SK-N-SH (cell line): Measurements from ENCODE around the gene RNF19B. TPM values are rescaled to one million over a fixed set of nuclear protein-coding genes. Genes with fewer than 3 reads are reported as not detected.

Experiments used
- CTCF ChIA-PET: fragments of 300-600, 350-600 bp; formaldehyde crosslinking; extraction: SDS; loops from one replicate; lab custom pipeline; 2021; lab: Yijun Ruan, JAX
- POLR2A ChIA-PET: fragments of 350-600 bp; sonication (Branson Sonifier 250); formaldehyde crosslinking; extraction: SDS; loops from one replicate; lab custom pipeline; 2020; ENCODE audit warnings: antibody characterized with exemption, inconsistent platforms; lab: Yijun Ruan, JAX
- DNase-seq: peaks from one replicate; pipeline ENCODE4 v3.0.0; 2012
- H2AFZ ChIP-seq: fragments of 200-600 bp; sonication (generic); 2 replicates; pipeline ENCODE4 v1.8.1; 2016; ENCODE audit warnings: antibody characterized with exemption, mild to moderate bottlenecking, low read depth
- H3F3A ChIP-seq: fragments of 200-600 bp; sonication (generic); replicated peaks from 2 replicates; pipeline ENCODE3; 2016; ENCODE audit warnings: antibody characterized with exemption, mild to moderate bottlenecking; ENCODE audit not compliant: insufficient read depth
- H3K27ac ChIP-seq, 2 experiments: fragments of 200-500 bp in 1 of 2; fragments of 200-600 bp in 1 of 2; sonication (Bioruptor generic) in 1 of 2; sonication (generic), shearing (Covaris generic) in 1 of 2; 2 replicates each; pipeline versions ENCODE4 v1.5.1 to v1.6.1; 2014 to 2016; ENCODE audit warnings: low read depth in 2 of 2, inconsistent platforms in 1 of 2, low read length in 1 of 2, mild to moderate bottlenecking in 1 of 2, mixed read lengths in 1 of 2
- H3K27me3 ChIP-seq: fragments of 200-600 bp; sonication (generic), shearing (Covaris generic); 2 replicates; pipeline ENCODE4 v1.6.1; 2016; ENCODE audit warnings: mixed run types; ENCODE audit not compliant: insufficient read depth
- H3K36me3 ChIP-seq, 2 experiments: fragments of 200-500 bp in 1 of 2; fragments of 200-600 bp in 1 of 2; sonication (Bioruptor generic) in 1 of 2; sonication (generic) in 1 of 2; replicated peaks in 1 of 2; 2 replicates each; pipeline versions ENCODE3 to v1.5.1; 2014 to 2016; ENCODE audit warnings: low read length in 1 of 2, mild to moderate bottlenecking in 1 of 2; ENCODE audit not compliant: insufficient read depth in 2 of 2, control insufficient read depth in 1 of 2
- H3K4me1 ChIP-seq, 2 experiments: fragments of 200-500 bp in 1 of 2; fragments of 200-600 bp in 1 of 2; sonication (Bioruptor generic) in 1 of 2; sonication (generic), shearing (Covaris generic) in 1 of 2; 2 replicates each; pipeline versions ENCODE4 v1.5.1 to v1.6.1; 2014 to 2016; ENCODE audit warnings: low read depth in 1 of 2, low read length in 1 of 2, mixed run types in 1 of 2; ENCODE audit not compliant: insufficient read depth in 2 of 2, control insufficient read depth in 1 of 2
- H3K4me2 ChIP-seq: fragments of 200-600 bp; sonication (generic), shearing (Covaris generic); 2 replicates; pipeline ENCODE4 v1.6.1; 2017; ENCODE audit warnings: mixed run types
- H3K4me3 ChIP-seq, 2 experiments: fragments of 200-500 bp in 1 of 2; fragments of 200-600 bp in 1 of 2; sonication (Bioruptor generic) in 1 of 2; sonication (generic), shearing (Covaris generic) in 1 of 2; 2 replicates each; pipeline versions ENCODE4 v1.5.1 to v1.8.1; 2014 to 2016; ENCODE audit warnings: low read depth in 2 of 2, inconsistent platforms in 1 of 2, low read length in 1 of 2, mild to moderate bottlenecking in 1 of 2, mixed read lengths in 1 of 2, moderate library complexity in 1 of 2
- H3K79me2 ChIP-seq: fragments of 200-600 bp; sonication (generic); 2 replicates; pipeline ENCODE4 v1.8.1; 2017; ENCODE audit warnings: mild to moderate bottlenecking; ENCODE audit not compliant: insufficient read depth
- H3K9ac ChIP-seq: fragments of 200-600 bp; sonication (generic); 2 replicates; pipeline ENCODE4 v1.6.1; 2017; ENCODE audit warnings: mixed run types
- H3K9me2 ChIP-seq: fragments of 200-600 bp; sonication (generic); 2 replicates; pipeline ENCODE4 v1.6.1; 2017; ENCODE audit warnings: mixed run types
- H3K9me3 ChIP-seq: fragments of 200-600 bp; sonication (generic); 2 replicates; pipeline ENCODE4 v1.6.1; 2017; ENCODE audit warnings: mixed run types, mild to moderate bottlenecking, moderate library complexity
- H4K20me1 ChIP-seq: fragments of 200-600 bp; sonication (generic); 2 replicates; pipeline ENCODE4 v1.6.1; 2017; ENCODE audit warnings: mild to moderate bottlenecking, mixed run types; ENCODE audit not compliant: insufficient read depth
- CTCF ChIP-seq: fragments of 200-600 bp; sonication (generic); IDR thresholded peaks from 2 replicates; pipeline ENCODE4 v1.6.1; 2017; ENCODE audit warnings: antibody characterized with exemption, mild to moderate bottlenecking, moderate library complexity
- ELF1 ChIP-seq: IDR thresholded peaks from 2 replicates; pipeline ENCODE4 v1.4.0; 2012
- EP300 ChIP-seq, 2 experiments: IDR thresholded peaks; 2 replicates each; pipeline versions ENCODE4 v1.4.0 to v1.6.1; 2012; ENCODE audit warnings: borderline replicate concordance in 1 of 2, low read depth in 1 of 2, low read length in 1 of 2
- FOXM1 ChIP-seq: IDR thresholded peaks from 2 replicates; pipeline ENCODE4 v1.4.0; 2012; ENCODE audit warnings: low read depth, mild to moderate bottlenecking
- MXI1 ChIP-seq: IDR thresholded peaks from 2 replicates; pipeline ENCODE4 v1.6.1; 2012; ENCODE audit warnings: mild to moderate bottlenecking, low read depth, low read length, improper control_type of control experiment
- NRF1 ChIP-seq: IDR thresholded peaks from 2 replicates; pipeline ENCODE4 v1.6.1; 2012; ENCODE audit warnings: low read depth, mild to moderate bottlenecking, low read length
- RAD21 ChIP-seq: IDR thresholded peaks from 2 replicates; pipeline ENCODE4 v1.6.1; 2012; ENCODE audit warnings: mild to moderate bottlenecking, low read length
- RXRA ChIP-seq: IDR thresholded peaks from 2 replicates; pipeline ENCODE4 v1.4.0; 2012; ENCODE audit warnings: low read depth, mild to moderate bottlenecking, borderline replicate concordance
- SIN3A ChIP-seq: IDR thresholded peaks from 2 replicates; pipeline ENCODE4 v1.6.1; 2012; ENCODE audit warnings: low read depth, mild to moderate bottlenecking, low read length, moderate library complexity, borderline replicate concordance
- TAF1 ChIP-seq: IDR thresholded peaks from 2 replicates; pipeline ENCODE4 v1.6.1; 2012; ENCODE audit warnings: low read depth, mild to moderate bottlenecking, low read length, moderate library complexity, borderline replicate concordance
- TEAD4 ChIP-seq: IDR thresholded peaks from 2 replicates; pipeline ENCODE4 v1.4.0; 2012; ENCODE audit warnings: mild to moderate bottlenecking, borderline replicate concordance; ENCODE audit not compliant: insufficient read depth
- ZBTB33 ChIP-seq: IDR thresholded peaks from 2 replicates; pipeline ENCODE4 v1.4.0; 2012; ENCODE audit warnings: low read depth, borderline replicate concordance
- WGBS: methylation state at CpG from one replicate; pipeline ENCODE4 v1.1.6; 2017; ENCODE audit warnings: low lambda C conversion rate; 5-methylcytosine and 5-hydroxymethylcytosine counted together
- polyA plus RNA-seq, 3 experiments: library from polyadenylated mRNA; depleted of rRNA; stranded (reverse); fragments of >200 nt; gene quantifications; 2 replicates each; pipeline ENCODE4 v1.2.3, GENCODE V29; 2012
- TF ChIP-seq, protein P1 (sequence below): IDR thresholded peaks from 2 replicates; pipeline ENCODE4 v1.6.1; 2012; ENCODE audit warnings: mild to moderate bottlenecking, low read depth, low read length, moderate library complexity
- TF ChIP-seq, protein P2 (sequence below): IDR thresholded peaks from 2 replicates; pipeline ENCODE4; 2012
- TF ChIP-seq, protein P3 (sequence below): fragments of 150-350 bp; IDR thresholded peaks from 2 replicates; pipeline ENCODE4 v1.6.1; 2017; ENCODE audit warnings: antibody characterized with exemption, low read length, low read depth, borderline replicate concordance

RNF19B gene
- polyA plus RNA-seq, 1 of the 3 experiments (the other 2 are of a cell fraction): 20.1 TPM

GRCh38 chr1:32917521-32917920 is 47.1 kb downstream of the RNF19B start (continued):
- no peak for TF ChIP-seq ZBTB33
- TF ChIP-seq MXI1: no peak
- no peak for TF ChIP-seq TAF1
- no peak for TF ChIP-seq RAD21
- TF ChIP-seq SIN3A: no peak
- no peak for TF ChIP-seq FOXM1

DNA sequence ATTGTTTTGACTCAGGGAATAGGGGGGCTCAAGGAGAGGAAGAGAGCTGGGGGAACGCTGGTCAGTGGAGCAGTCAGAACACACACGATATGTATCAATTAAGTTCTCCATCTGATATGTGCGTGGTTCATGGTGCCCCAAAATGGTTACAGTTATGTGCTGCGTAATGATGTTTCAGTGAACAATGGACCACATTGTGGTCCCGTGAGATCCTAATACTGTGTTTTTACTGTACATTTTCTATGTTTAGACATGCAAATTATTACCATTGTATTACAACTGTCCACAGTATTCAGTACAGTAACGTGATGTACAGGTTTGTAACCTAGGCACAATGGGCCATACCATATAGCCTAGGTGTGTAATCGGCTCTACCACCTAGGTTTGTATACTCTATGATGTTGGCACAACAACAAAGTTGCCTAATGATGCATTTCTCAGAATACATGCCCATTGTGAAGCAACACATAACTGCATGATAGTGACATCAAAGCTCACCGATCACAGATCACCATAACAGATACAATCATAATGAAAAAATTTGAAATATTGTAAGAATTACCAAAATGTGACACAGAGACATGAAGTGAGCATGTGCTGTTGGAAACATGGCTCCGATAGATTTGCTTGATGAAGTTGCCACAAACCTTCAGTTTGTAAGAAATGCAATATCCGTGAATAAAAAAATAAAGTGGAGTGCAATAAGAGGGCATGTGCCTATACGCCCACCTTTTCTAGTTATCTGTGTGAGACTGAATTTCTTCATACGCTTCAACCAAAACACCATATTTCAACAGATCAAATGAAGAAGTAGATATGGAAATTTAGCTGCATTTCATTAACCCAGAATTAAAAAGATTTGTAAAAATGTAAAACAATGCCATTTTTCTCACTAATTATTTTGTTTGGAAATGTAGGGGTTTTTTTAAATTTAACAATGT is 48.6 kb downstream of the RNF19B start:
- no peak overlapping the region for H3K4me3 ChIP-seq
- no peak overlapping the region for H2AFZ ChIP-seq
- H3K27me3 ChIP-seq: no peaks in the 10 kb centered on the region
- H3K36me3 ChIP-seq: no peaks in the 10 kb centered on the region
- ChIA-PET CTCF (interaction anchor here (1.4 to 2.3 kb wide), 3 partner anchors 17 to 170 kb away, joined by 4 to 9 read pairs (median 7); no protein-coding TSS in a partner anchor), POLR2A (no interaction called here)
- H4K20me1 ChIP-seq: no peaks in the 10 kb centered on the region
- no peak overlapping the region for H3K27ac ChIP-seq
- no peak overlapping the region for H3K4me2 ChIP-seq
- H3F3A ChIP-seq: peaks cover 7% of the 10 kb centered on the region
- H3K79me2 ChIP-seq: no peaks in the 10 kb centered on the region
- TF ChIP-seq EP300 (IDR thresholded peaks at IDR 0.05; ENCODE audit: borderline replicate concordance in 1 of 2, low read depth in 1 of 2, low read length in 1 of 2) (no peak), ZBTB33 (no peak), TEAD4 (no peak), ELF1 (no peak), RAD21 (no peak), RXRA (no peak), CTCF (no peak), MXI1 (no peak), NRF1 (no peak)
- TF ChIP-seq, protein P1, sequence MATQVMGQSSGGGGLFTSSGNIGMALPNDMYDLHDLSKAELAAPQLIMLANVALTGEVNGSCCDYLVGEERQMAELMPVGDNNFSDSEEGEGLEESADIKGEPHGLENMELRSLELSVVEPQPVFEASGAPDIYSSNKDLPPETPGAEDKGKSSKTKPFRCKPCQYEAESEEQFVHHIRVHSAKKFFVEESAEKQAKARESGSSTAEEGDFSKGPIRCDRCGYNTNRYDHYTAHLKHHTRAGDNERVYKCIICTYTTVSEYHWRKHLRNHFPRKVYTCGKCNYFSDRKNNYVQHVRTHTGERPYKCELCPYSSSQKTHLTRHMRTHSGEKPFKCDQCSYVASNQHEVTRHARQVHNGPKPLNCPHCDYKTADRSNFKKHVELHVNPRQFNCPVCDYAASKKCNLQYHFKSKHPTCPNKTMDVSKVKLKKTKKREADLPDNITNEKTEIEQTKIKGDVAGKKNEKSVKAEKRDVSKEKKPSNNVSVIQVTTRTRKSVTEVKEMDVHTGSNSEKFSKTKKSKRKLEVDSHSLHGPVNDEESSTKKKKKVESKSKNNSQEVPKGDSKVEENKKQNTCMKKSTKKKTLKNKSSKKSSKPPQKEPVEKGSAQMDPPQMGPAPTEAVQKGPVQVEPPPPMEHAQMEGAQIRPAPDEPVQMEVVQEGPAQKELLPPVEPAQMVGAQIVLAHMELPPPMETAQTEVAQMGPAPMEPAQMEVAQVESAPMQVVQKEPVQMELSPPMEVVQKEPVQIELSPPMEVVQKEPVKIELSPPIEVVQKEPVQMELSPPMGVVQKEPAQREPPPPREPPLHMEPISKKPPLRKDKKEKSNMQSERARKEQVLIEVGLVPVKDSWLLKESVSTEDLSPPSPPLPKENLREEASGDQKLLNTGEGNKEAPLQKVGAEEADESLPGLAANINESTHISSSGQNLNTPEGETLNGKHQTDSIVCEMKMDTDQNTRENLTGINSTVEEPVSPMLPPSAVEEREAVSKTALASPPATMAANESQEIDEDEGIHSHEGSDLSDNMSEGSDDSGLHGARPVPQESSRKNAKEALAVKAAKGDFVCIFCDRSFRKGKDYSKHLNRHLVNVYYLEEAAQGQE: no peak
- TF ChIP-seq, protein P2, sequence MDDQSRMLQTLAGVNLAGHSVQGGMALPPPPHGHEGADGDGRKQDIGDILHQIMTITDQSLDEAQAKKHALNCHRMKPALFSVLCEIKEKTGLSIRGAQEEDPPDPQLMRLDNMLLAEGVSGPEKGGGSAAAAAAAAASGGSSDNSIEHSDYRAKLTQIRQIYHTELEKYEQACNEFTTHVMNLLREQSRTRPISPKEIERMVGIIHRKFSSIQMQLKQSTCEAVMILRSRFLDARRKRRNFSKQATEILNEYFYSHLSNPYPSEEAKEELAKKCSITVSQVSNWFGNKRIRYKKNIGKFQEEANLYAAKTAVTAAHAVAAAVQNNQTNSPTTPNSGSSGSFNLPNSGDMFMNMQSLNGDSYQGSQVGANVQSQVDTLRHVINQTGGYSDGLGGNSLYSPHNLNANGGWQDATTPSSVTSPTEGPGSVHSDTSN: no peak
- TF ChIP-seq, protein P3, sequence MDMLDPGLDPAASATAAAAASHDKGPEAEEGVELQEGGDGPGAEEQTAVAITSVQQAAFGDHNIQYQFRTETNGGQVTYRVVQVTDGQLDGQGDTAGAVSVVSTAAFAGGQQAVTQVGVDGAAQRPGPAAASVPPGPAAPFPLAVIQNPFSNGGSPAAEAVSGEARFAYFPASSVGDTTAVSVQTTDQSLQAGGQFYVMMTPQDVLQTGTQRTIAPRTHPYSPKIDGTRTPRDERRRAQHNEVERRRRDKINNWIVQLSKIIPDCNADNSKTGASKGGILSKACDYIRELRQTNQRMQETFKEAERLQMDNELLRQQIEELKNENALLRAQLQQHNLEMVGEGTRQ: no peak
- no peak overlapping the region for H3K9ac ChIP-seq
- 83% methylated on average over 12 of the region's 12 CpGs for WGBS
- peaks cover 0 to 11% of the 10 kb centered on the region in 2 experiments; a peak in 1 of 4 replicates for H3K4me1 ChIP-seq
- no peak for DNase-seq
- H3K9me3 ChIP-seq: no peaks in the 10 kb centered on the region
- no peaks in the 10 kb centered on the region for H3K9me2 ChIP-seq
